ENCODE data around the gene VPS45. TPM values are rescaled to one million over a fixed set of nuclear protein-coding genes. Genes with fewer than 3 reads are reported as not detected.

VPS45 gene
- total and polyA plus RNA-seq, 2 of the 8 experiments (the other 6 are each of a cell fraction or from before 2014, with no cell fraction given) = 19.1 to 27.6 TPM

GRCh38 chr1:150028322-150028721 lies 39.3 kb upstream of the VPS45 start (continued):
- TF ChIP-seq SIN3A (conservative IDR thresholded peaks at IDR 0.05 in 1 of 2, IDR thresholded peaks at IDR 0.05 in 1 of 2; ENCODE audit: low read depth in 1 of 2, low read length in 2 of 2) (no peak), KDM5A (IDR thresholded peaks at IDR 0.05; ENCODE audit: low read length) (no peak), TAF7 (optimal IDR thresholded peaks at IDR 0.05; ENCODE audit: borderline replicate concordance, low read depth, low read length) (no peak)

Data from H1 (cell line).